GM12875 (cell line): ENCODE results near the gene CRB3.
A peak's percentile ranks its signal among the peaks of the same experiment; 100 is the strongest.

Experiments
- H3K4me3 ChIP-seq: one replicate; pipeline ENCODE4 v1.5.1; 2011; ENCODE audit warnings: low read depth, low read length, control low read depth
- CTCF ChIP-seq: IDR thresholded peaks from 2 replicates; pipeline ENCODE4 v1.5.1; 2011; ENCODE audit warnings: low read depth, mild to moderate bottlenecking, control low read depth, inconsistent platforms, low read length, moderate library complexity, borderline replicate concordance; ENCODE audit not compliant: insufficient read depth

The CRB3 gene

GRCh38 chr19:6452223-6452614 is 11.9 kb upstream of the CRB3 start:
- H3K4me3 ChIP-seq: no peak overlapping the region
- no peak for TF ChIP-seq CTCF

GRCh38 chr19:6452899-6453298 is 11.2 kb upstream of the CRB3 start:
- TF ChIP-seq CTCF: no peak
- H3K4me3 ChIP-seq: no peak overlapping the region

- no peak for TF ChIP-seq CTCF
- no peak overlapping the region for H3K4me3 ChIP-seq
Measured at GRCh38 chr19:6453951-6454565, 10.0 kb upstream of the CRB3 start.

- H3K4me3 ChIP-seq: no peak overlapping the region
- TF ChIP-seq CTCF: no peak
Measured at GRCh38 chr19:6455924-6456323, 8.1 kb upstream of the CRB3 start.

GRCh38 chr19:6457958-6458694 is 5.9 kb upstream of the CRB3 start:
- TF ChIP-seq CTCF: no peak
- peak overlapping the region; percentile 92 for H3K4me3 ChIP-seq

GRCh38 chr19:6458695-6459261 is 5.3 kb upstream of the CRB3 start:
- peak overlapping the region; percentile 92 for H3K4me3 ChIP-seq
- TF ChIP-seq CTCF: no peak
